SK-N-SH treated with all-trans-retinoic acid at 6 μM for 48 hours (cell line): Measurements from ENCODE around the gene GPR137C.

Source experiments
- ISL1 ChIP-seq: fragments of 250-450 bp; sonication (Bioruptor Pico); IDR thresholded peaks from 2 replicates; pipeline ENCODE4 v2.1.2; 2022; ENCODE audit warnings: mild to moderate bottlenecking, moderate library complexity
- PATZ1 ChIP-seq: fragments of 250-450 bp; sonication (Bioruptor Pico); IDR thresholded peaks from 2 replicates; pipeline ENCODE4 v1.8.0; 2020; ENCODE audit warnings: mild to moderate bottlenecking, moderate library complexity, borderline replicate concordance
- SNAI2 ChIP-seq: fragments of 250-450 bp; sonication (Bioruptor Pico); IDR thresholded peaks from 2 replicates; pipeline ENCODE4 v1.5.0; 2020; ENCODE audit warnings: mild to moderate bottlenecking, moderate library complexity
- TSHZ2 ChIP-seq: fragments of 250-450 bp; sonication (Bioruptor Pico); IDR thresholded peaks from 2 replicates; pipeline ENCODE4 v1.5.0; 2020; ENCODE audit warnings: mild to moderate bottlenecking, moderate library complexity
- ZFP3 ChIP-seq: fragments of 250-450 bp; sonication (Bioruptor Pico); IDR thresholded peaks from 2 replicates; pipeline ENCODE4 v1.5.0; 2020; ENCODE audit warnings: mild to moderate bottlenecking, moderate library complexity
- ZFP30 ChIP-seq: fragments of 450-650 bp; formaldehyde crosslinking; IDR thresholded peaks from 2 replicates; pipeline ENCODE4 v1.5.0; 2022; ENCODE audit warnings: mild to moderate bottlenecking, moderate library complexity

- TF ChIP-seq PATZ1 (CRISPR knock-in tag) (no peak), ZFP30 (CRISPR knock-in tag) (no peak), ISL1 (no peak), ZFP3 (CRISPR knock-in tag) (no peak), TSHZ2 (no peak), SNAI2 (CRISPR knock-in tag) (no peak)
Measured at GRCh38 chr14:52552063-52552988, at the start of gene GPR137C, which contains the start of gene TXNDC16.
